SH-SY5Y (cell line): ENCODE results near the gene SYT7.

Experiments used
- GATA2 ChIP-seq: IDR thresholded peaks from 2 replicates; pipeline ENCODE4 v1.6.1; 2011; ENCODE audit warnings: mild to moderate bottlenecking, low read depth, low read length
- GATA3 ChIP-seq: IDR thresholded peaks from 2 replicates; pipeline ENCODE4 v1.6.1; 2011; ENCODE audit warnings: low read depth, mild to moderate bottlenecking, low read length, moderate library complexity

- TF ChIP-seq GATA2 (no peak), GATA3 (no peak)
Measured at GRCh38 chr11:61596542-61596941, 15.7 kb upstream of the SYT7 start.
